ENCODE data around the gene AHDC1. TPM values are rescaled to one million over a fixed set of nuclear protein-coding genes. Genes with fewer than 3 reads are reported as not detected.
A peak's percentile ranks its signal among the peaks of the same experiment; 100 is the strongest.

AHDC1 gene
- total and polyA plus RNA-seq, 2 of the 13 experiments (the other 11 are each of a cell fraction or from before 2014, with no cell fraction given), result 1.0 to 2.7 TPM

DNA sequence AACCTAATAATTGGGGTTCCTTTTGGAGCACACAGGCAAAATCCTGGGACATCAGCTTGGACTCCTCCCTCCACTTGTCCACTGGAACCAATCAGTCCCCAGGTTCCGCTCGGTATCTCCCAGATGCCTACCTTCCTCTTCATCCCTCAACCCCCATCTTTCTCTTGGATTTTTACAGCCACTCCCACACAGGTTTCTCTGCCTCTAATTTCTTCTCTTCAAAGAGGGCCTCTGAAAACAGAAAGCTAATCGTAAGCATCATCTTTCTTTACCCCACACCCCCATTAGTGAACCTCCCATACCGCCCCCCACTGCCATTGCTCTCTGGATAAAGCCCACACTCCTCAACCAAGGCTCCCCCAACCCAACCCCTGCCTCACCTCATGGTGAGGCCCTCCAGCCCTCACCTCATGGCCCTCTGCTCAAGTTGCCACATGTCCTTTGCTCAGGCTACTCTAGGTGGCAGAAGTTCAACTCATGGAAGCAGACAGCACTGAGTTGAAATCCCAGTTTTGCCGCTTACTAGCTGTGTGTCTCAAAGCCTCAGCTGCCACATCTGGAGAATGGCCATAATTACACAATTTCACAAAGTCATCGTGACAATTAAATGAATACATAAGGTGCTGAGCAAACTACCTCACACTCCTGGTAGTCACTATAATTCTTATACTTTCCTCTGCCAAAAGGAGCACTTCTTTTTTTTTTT lies 95.8 kb downstream of the AHDC1 start (continued):
- TF ChIP-seq MLLT10 (CRISPR knock-in tag; IDR thresholded peaks at IDR 0.05), result no peak
- TF ChIP-seq NR2F6 (IDR thresholded peaks at IDR 0.05), result no peak
- no peak for TF ChIP-seq NR2F6 (CRISPR knock-in tag; IDR thresholded peaks at IDR 0.05)
- 0 out of 2 replicates have a peak, but pooled peaks have one; percentile 41 for TF ChIP-seq RXRB (CRISPR knock-in tag; IDR thresholded peaks at IDR 0.05; ENCODE audit: borderline replicate concordance)
- TF ChIP-seq SSRP1 (CRISPR knock-in tag; IDR thresholded peaks at IDR 0.05), result no peak
- TF ChIP-seq ZNF547 (CRISPR knock-in tag; IDR thresholded peaks at IDR 0.05), result no peak
- no peak for TF ChIP-seq KAT7 (CRISPR knock-in tag; IDR thresholded peaks at IDR 0.05; ENCODE audit: borderline replicate concordance)
- no peak for TF ChIP-seq ZNF569 (CRISPR knock-in tag; IDR thresholded peaks at IDR 0.05; ENCODE audit: borderline replicate concordance)
- TF ChIP-seq, protein P1, sequence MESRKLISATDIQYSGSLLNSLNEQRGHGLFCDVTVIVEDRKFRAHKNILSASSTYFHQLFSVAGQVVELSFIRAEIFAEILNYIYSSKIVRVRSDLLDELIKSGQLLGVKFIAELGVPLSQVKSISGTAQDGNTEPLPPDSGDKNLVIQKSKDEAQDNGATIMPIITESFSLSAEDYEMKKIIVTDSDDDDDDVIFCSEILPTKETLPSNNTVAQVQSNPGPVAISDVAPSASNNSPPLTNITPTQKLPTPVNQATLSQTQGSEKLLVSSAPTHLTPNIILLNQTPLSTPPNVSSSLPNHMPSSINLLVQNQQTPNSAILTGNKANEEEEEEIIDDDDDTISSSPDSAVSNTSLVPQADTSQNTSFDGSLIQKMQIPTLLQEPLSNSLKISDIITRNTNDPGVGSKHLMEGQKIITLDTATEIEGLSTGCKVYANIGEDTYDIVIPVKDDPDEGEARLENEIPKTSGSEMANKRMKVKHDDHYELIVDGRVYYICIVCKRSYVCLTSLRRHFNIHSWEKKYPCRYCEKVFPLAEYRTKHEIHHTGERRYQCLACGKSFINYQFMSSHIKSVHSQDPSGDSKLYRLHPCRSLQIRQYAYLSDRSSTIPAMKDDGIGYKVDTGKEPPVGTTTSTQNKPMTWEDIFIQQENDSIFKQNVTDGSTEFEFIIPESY (CRISPR knock-in tag; IDR thresholded peaks at IDR 0.05), result 0 out of 2 replicates have a peak, but pooled peaks have one; percentile 17
- no peak for TF ChIP-seq PHF20 (CRISPR knock-in tag; IDR thresholded peaks at IDR 0.05)
- TF ChIP-seq ZNF629 (CRISPR knock-in tag; conservative IDR thresholded peaks at IDR 0.05), result peak; percentile 98
- no peak for TF ChIP-seq JUN (CRISPR knock-in tag; IDR thresholded peaks at IDR 0.05)
- no peak for TF ChIP-seq ZNF577 (CRISPR knock-in tag; IDR thresholded peaks at IDR 0.05; ENCODE audit: borderline replicate concordance, low read depth)
- TF ChIP-seq RCOR2 (CRISPR knock-in tag; IDR thresholded peaks at IDR 0.05), result peak; percentile 52; the same call in 1 of the 2 replicates
- TF ChIP-seq ZNF264 (CRISPR knock-in tag; IDR thresholded peaks at IDR 0.05), result peak; percentile 94
- 0 out of 2 replicates have a peak, but pooled peaks have one; percentile 56 for TF ChIP-seq ZBTB26 (CRISPR knock-in tag; IDR thresholded peaks at IDR 0.05; ENCODE audit: borderline replicate concordance)
- TF ChIP-seq, protein P2, sequence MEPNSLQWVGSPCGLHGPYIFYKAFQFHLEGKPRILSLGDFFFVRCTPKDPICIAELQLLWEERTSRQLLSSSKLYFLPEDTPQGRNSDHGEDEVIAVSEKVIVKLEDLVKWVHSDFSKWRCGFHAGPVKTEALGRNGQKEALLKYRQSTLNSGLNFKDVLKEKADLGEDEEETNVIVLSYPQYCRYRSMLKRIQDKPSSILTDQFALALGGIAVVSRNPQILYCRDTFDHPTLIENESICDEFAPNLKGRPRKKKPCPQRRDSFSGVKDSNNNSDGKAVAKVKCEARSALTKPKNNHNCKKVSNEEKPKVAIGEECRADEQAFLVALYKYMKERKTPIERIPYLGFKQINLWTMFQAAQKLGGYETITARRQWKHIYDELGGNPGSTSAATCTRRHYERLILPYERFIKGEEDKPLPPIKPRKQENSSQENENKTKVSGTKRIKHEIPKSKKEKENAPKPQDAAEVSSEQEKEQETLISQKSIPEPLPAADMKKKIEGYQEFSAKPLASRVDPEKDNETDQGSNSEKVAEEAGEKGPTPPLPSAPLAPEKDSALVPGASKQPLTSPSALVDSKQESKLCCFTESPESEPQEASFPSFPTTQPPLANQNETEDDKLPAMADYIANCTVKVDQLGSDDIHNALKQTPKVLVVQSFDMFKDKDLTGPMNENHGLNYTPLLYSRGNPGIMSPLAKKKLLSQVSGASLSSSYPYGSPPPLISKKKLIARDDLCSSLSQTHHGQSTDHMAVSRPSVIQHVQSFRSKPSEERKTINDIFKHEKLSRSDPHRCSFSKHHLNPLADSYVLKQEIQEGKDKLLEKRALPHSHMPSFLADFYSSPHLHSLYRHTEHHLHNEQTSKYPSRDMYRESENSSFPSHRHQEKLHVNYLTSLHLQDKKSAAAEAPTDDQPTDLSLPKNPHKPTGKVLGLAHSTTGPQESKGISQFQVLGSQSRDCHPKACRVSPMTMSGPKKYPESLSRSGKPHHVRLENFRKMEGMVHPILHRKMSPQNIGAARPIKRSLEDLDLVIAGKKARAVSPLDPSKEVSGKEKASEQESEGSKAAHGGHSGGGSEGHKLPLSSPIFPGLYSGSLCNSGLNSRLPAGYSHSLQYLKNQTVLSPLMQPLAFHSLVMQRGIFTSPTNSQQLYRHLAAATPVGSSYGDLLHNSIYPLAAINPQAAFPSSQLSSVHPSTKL (CRISPR knock-in tag; IDR thresholded peaks at IDR 0.05), result 0 out of 2 replicates have a peak, but pooled peaks have one; percentile 27
- no peak for TF ChIP-seq ZNF562 (CRISPR knock-in tag; IDR thresholded peaks at IDR 0.05; ENCODE audit: borderline replicate concordance)
- TF ChIP-seq ZNF263 (CRISPR knock-in tag; IDR thresholded peaks at IDR 0.05), result 0 out of 2 replicates have a peak, but pooled peaks have one; percentile 20
- no peak for TF ChIP-seq SOX6 (IDR thresholded peaks at IDR 0.05)
- TF ChIP-seq SOX6 (CRISPR knock-in tag; IDR thresholded peaks at IDR 0.05), result no peak
- TF ChIP-seq ZNF124 (CRISPR knock-in tag; IDR thresholded peaks at IDR 0.05), result no peak
- TF ChIP-seq NFRKB (IDR thresholded peaks at IDR 0.05), result no peak
- TF ChIP-seq THYN1 (CRISPR knock-in tag; IDR thresholded peaks at IDR 0.05; ENCODE audit: borderline replicate concordance, low read depth), result no peak
- no peak for TF ChIP-seq EP300 (IDR thresholded peaks at IDR 0.05; ENCODE audit: low read depth in 2 of 2, low read length in 2 of 2)
- TF ChIP-seq EP300 (CRISPR knock-in tag; IDR thresholded peaks at IDR 0.05; ENCODE audit: borderline replicate concordance), result peak; percentile 33; the same call in 1 of the 2 replicates

Measured in HepG2 (cell line).